HepG2 (cell line): ENCODE measurements around the gene BIRC5. TPM values are rescaled to one million over a fixed set of nuclear protein-coding genes. Genes with fewer than 3 reads are reported as not detected.

ENCODE experiments used
- ARHGAP35 ChIP-seq: sonication (generic); formaldehyde crosslinking; IDR thresholded peaks from 2 replicates; pipeline ENCODE4 v1.9.0; 2022; ENCODE audit warnings: mild to moderate bottlenecking, inconsistent platforms, moderate library complexity, missing genetic modification reagents, borderline replicate concordance
- GMEB2 ChIP-seq: IDR thresholded peaks from 2 replicates; pipeline ENCODE4 v1.6.1; 2016; ENCODE audit warnings: missing biosample characterization, missing genetic modification reagents, low read depth
- GRHL1 ChIP-seq: sonication (generic); formaldehyde crosslinking; conservative IDR thresholded peaks from 2 replicates; pipeline ENCODE4 v1.8.0; 2022; ENCODE audit warnings: missing genetic modification reagents
- HNRNPL ChIP-seq: fragments of 200-400 bp; formaldehyde crosslinking; IDR thresholded peaks from 2 replicates; pipeline ENCODE4 v1.6.1; 2017; ENCODE audit warnings: mild to moderate bottlenecking, low read depth, low read length
- KDM6A ChIP-seq: IDR thresholded peaks from 2 replicates; pipeline ENCODE4 v1.6.1; 2016; ENCODE audit warnings: low read depth
- NR2F6 ChIP-seq, 2 experiments: IDR thresholded peaks; 2 replicates each; pipeline ENCODE4 v1.6.1; 2016; ENCODE audit warnings: antibody characterized with exemption in 1 of 2, mild to moderate bottlenecking in 1 of 2
- PCBP2 ChIP-seq: fragments of 200-400 bp; formaldehyde crosslinking; optimal IDR thresholded peaks from 2 replicates; pipeline ENCODE3; 2018; ENCODE audit warnings: low read length, low read depth; ENCODE audit not compliant: poor library complexity, severe bottlenecking
- RFX1 ChIP-seq: fragments of 450-650 bp; IDR thresholded peaks from 2 replicates; pipeline ENCODE4 v1.6.1; 2017
- SOX13 ChIP-seq, 3 experiments: fragments of 450-650 bp in 1 of 3; sonication (generic) in 1 of 3; formaldehyde crosslinking in 1 of 3; IDR thresholded peaks in 2 of 3; conservative IDR thresholded peaks in 1 of 3; 2 replicates each; pipeline versions ENCODE4 v1.5.0 to v1.6.1; 2016 to 2020; ENCODE audit warnings: antibody characterized with exemption in 1 of 3, mild to moderate bottlenecking in 1 of 3, missing compliant biosample characterization in 1 of 3, missing genetic modification reagents in 1 of 3, moderate library complexity in 1 of 3
- THRA ChIP-seq: sonication (generic); formaldehyde crosslinking; IDR thresholded peaks from 2 replicates; pipeline ENCODE4 v1.4.0; 2020; ENCODE audit warnings: missing genetic modification reagents, borderline replicate concordance
- TSC22D2 ChIP-seq: sonication (generic); formaldehyde crosslinking; IDR thresholded peaks from 2 replicates; pipeline ENCODE4 v1.5.1; 2020; ENCODE audit warnings: missing genetic modification reagents, mild to moderate bottlenecking, borderline replicate concordance
- ZBTB20 ChIP-seq: sonication (generic); formaldehyde crosslinking; IDR thresholded peaks from 2 replicates; pipeline ENCODE4 v1.8.1; 2023; ENCODE audit warnings: missing genetic modification reagents, low read depth, mild to moderate bottlenecking, borderline replicate concordance
- ZNF296 ChIP-seq: sonication (generic); formaldehyde crosslinking; conservative IDR thresholded peaks from 2 replicates; pipeline ENCODE4 v1.5.0; 2020; ENCODE audit warnings: mild to moderate bottlenecking, missing genetic modification reagents
- ZNF441 ChIP-seq: sonication (generic); formaldehyde crosslinking; IDR thresholded peaks from 2 replicates; pipeline ENCODE4 v1.7.0; 2021; ENCODE audit warnings: missing genetic modification reagents, borderline replicate concordance
- ZNF563 ChIP-seq: sonication (generic); formaldehyde crosslinking; IDR thresholded peaks from 2 replicates; pipeline ENCODE4 v1.8.0; 2022; ENCODE audit warnings: mild to moderate bottlenecking, moderate library complexity, missing genetic modification reagents
- ZSCAN29 ChIP-seq: sonication (generic); formaldehyde crosslinking; conservative IDR thresholded peaks from 2 replicates; pipeline ENCODE4 v1.4.0; 2020; ENCODE audit warnings: mild to moderate bottlenecking, missing genetic modification reagents
- ZSCAN9 ChIP-seq: IDR thresholded peaks from 2 replicates; pipeline ENCODE4 v1.6.1; 2016; ENCODE audit warnings: borderline replicate concordance
- polyA plus RNA-seq, 8 experiments: library from polyadenylated mRNA; depleted of rRNA in 3 of 8; stranded (reverse) in 7 of 8; unstranded in 1 of 8; fragments of >200 nt; fragmentation: Illumina TruSeq in 4 of 8; extraction: Trizol in 4 of 8; gene quantifications; 2 replicates each; pipeline versions ENCODE4 v1.2.1 to v1.2.3, GENCODE V29; 2011 to 2016; ENCODE audit warnings: low read depth in 4 of 8, missing spikeins in 1 of 8, mixed read lengths in 1 of 8; ENCODE audit not compliant: insufficient read depth in 1 of 8
- total RNA-seq, 5 experiments: library from RNA; depleted of rRNA; stranded (reverse); fragments of >200 nt; fragmentation: Illumina TruSeq; extraction: Trizol; gene quantifications; 2 replicates each; pipeline ENCODE4 v1.2.3, GENCODE V29; 2016; ENCODE audit warnings: low read depth in 1 of 5
- TF ChIP-seq, protein P1 (sequence below): sonication (generic); formaldehyde crosslinking; IDR thresholded peaks from 2 replicates; pipeline ENCODE4 v1.4.0; 2020; ENCODE audit warnings: mild to moderate bottlenecking, low read depth, missing genetic modification reagents
- TF ChIP-seq, protein P2 (sequence below): sonication (generic); formaldehyde crosslinking; IDR thresholded peaks from 2 replicates; pipeline ENCODE4 v1.4.0; 2020; ENCODE audit warnings: mild to moderate bottlenecking, low read depth, missing genetic modification reagents
- TF ChIP-seq, protein P3 (sequence below): sonication (generic); formaldehyde crosslinking; IDR thresholded peaks from 2 replicates; pipeline ENCODE4 v1.4.0; 2020; ENCODE audit warnings: mild to moderate bottlenecking, missing genetic modification reagents

BIRC5 gene
- total and polyA plus RNA-seq, 2 of the 13 experiments (the other 11 are each of a cell fraction or from before 2014, with no cell fraction given): 30.3 to 135 TPM

DNA sequence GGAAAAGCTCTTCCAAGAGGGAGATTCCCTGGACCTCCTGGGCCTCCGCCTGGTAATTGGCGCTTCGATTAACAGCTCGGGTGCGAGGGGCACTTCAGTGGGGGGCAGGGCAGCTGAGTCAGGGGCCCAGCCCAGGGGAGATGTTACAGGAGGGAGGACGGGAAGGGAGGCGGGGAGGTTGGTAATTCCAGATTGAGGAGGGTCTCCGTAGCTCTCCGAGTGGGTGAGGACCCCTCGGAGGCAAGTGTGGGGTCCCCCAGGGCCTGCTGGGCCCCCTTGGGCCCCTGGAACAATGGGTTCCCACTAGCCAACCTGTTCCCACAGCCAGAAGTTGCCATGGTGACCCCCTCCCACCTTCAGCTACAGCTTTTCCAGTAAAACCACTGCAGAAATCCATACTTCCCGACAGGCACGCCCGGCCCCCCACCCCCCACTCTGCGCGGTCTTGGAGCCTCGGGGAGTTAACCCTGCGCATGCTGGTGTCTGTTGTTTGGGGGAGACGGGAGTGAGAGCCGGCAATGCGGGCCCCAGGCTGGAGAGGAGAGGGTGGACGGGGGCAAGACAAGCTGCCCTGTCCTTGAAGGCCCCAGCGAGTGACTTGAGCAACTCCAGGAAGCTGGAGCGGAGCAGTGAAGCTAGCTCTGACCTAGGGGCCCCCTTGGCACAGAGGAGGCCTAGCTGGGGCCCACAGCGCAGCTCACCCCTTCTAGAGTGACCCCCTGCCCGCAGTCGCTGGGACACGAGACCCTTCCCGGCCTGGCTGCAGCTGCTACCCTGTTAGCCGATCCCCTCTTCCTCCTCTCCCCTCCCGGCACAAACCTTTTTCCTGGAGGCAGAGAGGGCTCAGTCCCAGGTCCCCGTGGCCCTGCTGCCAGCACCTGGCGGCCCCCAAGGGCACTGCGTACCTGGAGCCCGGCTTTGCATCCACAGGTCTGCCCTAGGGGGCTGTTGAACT is 55.2 kb downstream of the BIRC5 start (continued):
- no peak for TF ChIP-seq GMEB2 (CRISPR knock-in tag)
- no peak for TF ChIP-seq THRA (CRISPR knock-in tag)
- TF ChIP-seq GRHL1 (CRISPR knock-in tag): no peak
- TF ChIP-seq ZBTB20: no peak
- TF ChIP-seq RFX1: no peak
- no peak for TF ChIP-seq SOX13 (IDR thresholded peaks at IDR 0.05)
- TF ChIP-seq SOX13 (CRISPR knock-in tag; conservative IDR thresholded peaks at IDR 0.05 in 1 of 2, IDR thresholded peaks at IDR 0.05 in 1 of 2): peak in 1 of 2 experiments; percentile 26; a peak in 1 of 4 replicates
- no peak for TF ChIP-seq TSC22D2
- TF ChIP-seq NR2F6 (IDR thresholded peaks at IDR 0.05): no peak
- TF ChIP-seq NR2F6 (CRISPR knock-in tag; IDR thresholded peaks at IDR 0.05): no peak
- no peak for TF ChIP-seq HNRNPL
- no peak for TF ChIP-seq ZSCAN9
- TF ChIP-seq ZNF296: no peak
- TF ChIP-seq, protein P1, sequence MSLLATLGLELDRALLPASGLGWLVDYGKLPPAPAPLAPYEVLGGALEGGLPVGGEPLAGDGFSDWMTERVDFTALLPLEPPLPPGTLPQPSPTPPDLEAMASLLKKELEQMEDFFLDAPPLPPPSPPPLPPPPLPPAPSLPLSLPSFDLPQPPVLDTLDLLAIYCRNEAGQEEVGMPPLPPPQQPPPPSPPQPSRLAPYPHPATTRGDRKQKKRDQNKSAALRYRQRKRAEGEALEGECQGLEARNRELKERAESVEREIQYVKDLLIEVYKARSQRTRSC: no peak
- TF ChIP-seq, protein P2, sequence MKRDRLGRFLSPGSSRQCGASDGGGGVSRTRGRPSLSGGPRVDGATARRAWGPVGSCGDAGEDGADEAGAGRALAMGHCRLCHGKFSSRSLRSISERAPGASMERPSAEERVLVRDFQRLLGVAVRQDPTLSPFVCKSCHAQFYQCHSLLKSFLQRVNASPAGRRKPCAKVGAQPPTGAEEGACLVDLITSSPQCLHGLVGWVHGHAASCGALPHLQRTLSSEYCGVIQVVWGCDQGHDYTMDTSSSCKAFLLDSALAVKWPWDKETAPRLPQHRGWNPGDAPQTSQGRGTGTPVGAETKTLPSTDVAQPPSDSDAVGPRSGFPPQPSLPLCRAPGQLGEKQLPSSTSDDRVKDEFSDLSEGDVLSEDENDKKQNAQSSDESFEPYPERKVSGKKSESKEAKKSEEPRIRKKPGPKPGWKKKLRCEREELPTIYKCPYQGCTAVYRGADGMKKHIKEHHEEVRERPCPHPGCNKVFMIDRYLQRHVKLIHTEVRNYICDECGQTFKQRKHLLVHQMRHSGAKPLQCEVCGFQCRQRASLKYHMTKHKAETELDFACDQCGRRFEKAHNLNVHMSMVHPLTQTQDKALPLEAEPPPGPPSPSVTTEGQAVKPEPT (CRISPR knock-in tag): no peak
- no peak for TF ChIP-seq ZSCAN29 (CRISPR knock-in tag)
- no peak for TF ChIP-seq KDM6A (CRISPR knock-in tag)
- no peak for TF ChIP-seq PCBP2
- no peak; the same call in 1 of the 2 replicates for TF ChIP-seq ZNF563 (CRISPR knock-in tag)
- TF ChIP-seq ARHGAP35 (CRISPR knock-in tag): no peak
- TF ChIP-seq, protein P3, sequence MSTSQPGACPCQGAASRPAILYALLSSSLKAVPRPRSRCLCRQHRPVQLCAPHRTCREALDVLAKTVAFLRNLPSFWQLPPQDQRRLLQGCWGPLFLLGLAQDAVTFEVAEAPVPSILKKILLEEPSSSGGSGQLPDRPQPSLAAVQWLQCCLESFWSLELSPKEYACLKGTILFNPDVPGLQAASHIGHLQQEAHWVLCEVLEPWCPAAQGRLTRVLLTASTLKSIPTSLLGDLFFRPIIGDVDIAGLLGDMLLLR: no peak
- no peak for TF ChIP-seq ZNF441 (CRISPR knock-in tag)
